ENCODE data around the gene RPL7L1. TPM values are rescaled to one million over a fixed set of nuclear protein-coding genes. Genes with fewer than 3 reads are reported as not detected.

Gene RPL7L1
- total and polyA plus RNA-seq, 2 of the 13 experiments (the other 11 are each of a cell fraction or from before 2014, with no cell fraction given), result 51.6 to 179 TPM

DNA sequence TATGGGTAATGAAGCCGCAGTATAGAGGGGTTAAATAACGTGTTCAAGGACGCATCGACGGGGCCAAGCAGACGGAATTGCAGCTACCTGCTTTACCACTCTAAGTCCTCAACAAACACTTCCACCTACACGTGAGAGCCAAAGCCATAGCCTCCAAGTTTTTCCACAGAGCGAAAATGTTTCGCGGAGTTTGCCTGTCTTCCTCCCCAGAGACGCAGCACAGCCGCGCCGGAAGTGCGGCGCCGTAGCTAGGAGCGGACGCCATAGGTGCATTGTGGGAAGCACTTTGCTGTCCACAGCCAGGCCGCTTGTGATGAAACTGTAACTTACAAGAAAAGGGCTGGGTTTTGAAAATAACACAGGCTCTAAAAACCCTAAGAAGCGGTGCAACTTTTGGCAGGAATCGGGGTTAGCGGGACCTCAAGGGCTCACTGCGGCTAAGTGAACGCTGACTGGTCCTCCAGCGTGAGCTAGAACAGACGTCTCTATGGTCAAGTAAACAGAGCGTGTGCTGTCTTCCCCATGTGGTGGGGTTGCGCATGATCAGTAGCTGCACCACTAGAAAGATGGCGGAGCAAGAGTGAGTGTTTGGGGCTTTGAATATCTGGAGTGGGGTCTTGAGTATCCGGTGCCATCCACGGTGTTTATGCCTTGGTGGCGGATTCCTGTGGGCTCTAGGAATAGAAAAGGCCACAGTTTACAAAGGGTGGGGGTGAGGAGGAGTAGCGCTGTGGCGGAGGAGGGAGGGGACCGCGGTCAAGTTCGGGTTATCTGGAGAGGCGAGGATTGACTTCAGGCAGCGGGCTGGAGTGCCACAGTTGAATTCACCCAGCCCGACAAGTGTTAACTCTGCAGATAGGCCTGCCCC, at the start of gene RPL7L1 (continued):
- TF ChIP-seq MEF2D (CRISPR knock-in tag; IDR thresholded peaks at IDR 0.05) (peak; percentile 88), CCAR2 (optimal IDR thresholded peaks at IDR 0.05; ENCODE audit: low read depth, low read length) (no peak), ZNF383 (CRISPR knock-in tag; IDR thresholded peaks at IDR 0.05; ENCODE audit: borderline replicate concordance) (peak; percentile 75; the same call in 1 of the 2 replicates), CSRNP2 (CRISPR knock-in tag; conservative IDR thresholded peaks at IDR 0.05; ENCODE audit: low read depth) (no peak), BCL6 (CRISPR knock-in tag; IDR thresholded peaks at IDR 0.05) (peak; percentile 17; the same call in 1 of the 2 replicates), NR1H2 (CRISPR knock-in tag; IDR thresholded peaks at IDR 0.05; ENCODE audit: borderline replicate concordance, low read depth) (no peak), RFX1 (IDR thresholded peaks at IDR 0.05) (no peak), MAFK (conservative IDR thresholded peaks at IDR 0.05 in 1 of 2, IDR thresholded peaks at IDR 0.05 in 1 of 2; ENCODE audit: low read length in 2 of 2) (0 out of 4 replicates have a peak, but pooled peaks of 1 of the 2 experiments have one; percentile 9), SP1 (IDR thresholded peaks at IDR 0.05) (no peak), SP1 (CRISPR knock-in tag; IDR thresholded peaks at IDR 0.05) (no peak; the same call in none of the 2 replicates), AFF4 (CRISPR knock-in tag; IDR thresholded peaks at IDR 0.05) (peak; percentile 77; the same call in 1 of the 2 replicates), HMG20B (CRISPR knock-in tag; conservative IDR thresholded peaks at IDR 0.05) (peak; percentile 47; the same call in 1 of the 2 replicates), ZBTB20 (CRISPR knock-in tag; IDR thresholded peaks at IDR 0.05; ENCODE audit: borderline replicate concordance, low read depth) (peak; percentile 86; the same call in 1 of the 2 replicates), ZGPAT (CRISPR knock-in tag; IDR thresholded peaks at IDR 0.05) (peak; percentile 95), ZSCAN21 (CRISPR knock-in tag; IDR thresholded peaks at IDR 0.05; ENCODE audit: borderline replicate concordance) (no peak)
- TF ChIP-seq, protein P1, sequence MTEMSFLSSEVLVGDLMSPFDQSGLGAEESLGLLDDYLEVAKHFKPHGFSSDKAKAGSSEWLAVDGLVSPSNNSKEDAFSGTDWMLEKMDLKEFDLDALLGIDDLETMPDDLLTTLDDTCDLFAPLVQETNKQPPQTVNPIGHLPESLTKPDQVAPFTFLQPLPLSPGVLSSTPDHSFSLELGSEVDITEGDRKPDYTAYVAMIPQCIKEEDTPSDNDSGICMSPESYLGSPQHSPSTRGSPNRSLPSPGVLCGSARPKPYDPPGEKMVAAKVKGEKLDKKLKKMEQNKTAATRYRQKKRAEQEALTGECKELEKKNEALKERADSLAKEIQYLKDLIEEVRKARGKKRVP (CRISPR knock-in tag; IDR thresholded peaks at IDR 0.05), result peak in 1 of 2 experiments; percentile 48; a peak in 1 of 4 replicates
- TF ChIP-seq, protein P2, sequence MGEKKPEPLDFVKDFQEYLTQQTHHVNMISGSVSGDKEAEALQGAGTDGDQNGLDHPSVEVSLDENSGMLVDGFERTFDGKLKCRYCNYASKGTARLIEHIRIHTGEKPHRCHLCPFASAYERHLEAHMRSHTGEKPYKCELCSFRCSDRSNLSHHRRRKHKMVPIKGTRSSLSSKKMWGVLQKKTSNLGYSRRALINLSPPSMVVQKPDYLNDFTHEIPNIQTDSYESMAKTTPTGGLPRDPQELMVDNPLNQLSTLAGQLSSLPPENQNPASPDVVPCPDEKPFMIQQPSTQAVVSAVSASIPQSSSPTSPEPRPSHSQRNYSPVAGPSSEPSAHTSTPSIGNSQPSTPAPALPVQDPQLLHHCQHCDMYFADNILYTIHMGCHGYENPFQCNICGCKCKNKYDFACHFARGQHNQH (CRISPR knock-in tag; IDR thresholded peaks at IDR 0.05), result peak; percentile 76; the same call in 1 of the 2 replicates
- TF ChIP-seq, protein P3, sequence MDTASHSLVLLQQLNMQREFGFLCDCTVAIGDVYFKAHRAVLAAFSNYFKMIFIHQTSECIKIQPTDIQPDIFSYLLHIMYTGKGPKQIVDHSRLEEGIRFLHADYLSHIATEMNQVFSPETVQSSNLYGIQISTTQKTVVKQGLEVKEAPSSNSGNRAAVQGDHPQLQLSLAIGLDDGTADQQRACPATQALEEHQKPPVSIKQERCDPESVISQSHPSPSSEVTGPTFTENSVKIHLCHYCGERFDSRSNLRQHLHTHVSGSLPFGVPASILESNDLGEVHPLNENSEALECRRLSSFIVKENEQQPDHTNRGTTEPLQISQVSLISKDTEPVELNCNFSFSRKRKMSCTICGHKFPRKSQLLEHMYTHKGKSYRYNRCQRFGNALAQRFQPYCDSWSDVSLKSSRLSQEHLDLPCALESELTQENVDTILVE (CRISPR knock-in tag; IDR thresholded peaks at IDR 0.05), result peak; percentile 79; the same call in 1 of the 2 replicates
